ENCODE data around the gene MUCL1.

DNA sequence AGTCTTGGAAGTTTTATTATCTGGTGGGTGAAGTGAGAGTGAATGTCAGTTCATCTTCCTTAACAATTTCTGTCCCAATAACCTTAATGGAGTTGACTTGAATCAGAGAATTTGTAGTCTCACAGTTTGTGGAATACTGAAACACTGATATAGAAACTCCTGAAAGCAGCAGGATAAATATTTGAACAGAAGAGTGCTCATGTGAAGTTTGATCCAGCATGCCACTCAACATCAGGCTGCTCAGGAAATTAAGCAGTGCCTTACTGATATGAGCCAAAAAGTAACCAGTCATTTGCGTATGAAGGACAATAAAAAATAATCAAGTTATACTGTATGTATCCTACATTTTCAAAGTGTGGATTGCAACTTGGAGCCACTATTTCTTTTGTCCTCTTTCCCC is 15.7 kb downstream of the MUCL1 start:
- TF ChIP-seq POLR2AphosphoS5 (IDR thresholded peaks at IDR 0.05) (no peak), POLR2A (IDR thresholded peaks at IDR 0.05) (no peak)
- TF ChIP-seq, protein P1, sequence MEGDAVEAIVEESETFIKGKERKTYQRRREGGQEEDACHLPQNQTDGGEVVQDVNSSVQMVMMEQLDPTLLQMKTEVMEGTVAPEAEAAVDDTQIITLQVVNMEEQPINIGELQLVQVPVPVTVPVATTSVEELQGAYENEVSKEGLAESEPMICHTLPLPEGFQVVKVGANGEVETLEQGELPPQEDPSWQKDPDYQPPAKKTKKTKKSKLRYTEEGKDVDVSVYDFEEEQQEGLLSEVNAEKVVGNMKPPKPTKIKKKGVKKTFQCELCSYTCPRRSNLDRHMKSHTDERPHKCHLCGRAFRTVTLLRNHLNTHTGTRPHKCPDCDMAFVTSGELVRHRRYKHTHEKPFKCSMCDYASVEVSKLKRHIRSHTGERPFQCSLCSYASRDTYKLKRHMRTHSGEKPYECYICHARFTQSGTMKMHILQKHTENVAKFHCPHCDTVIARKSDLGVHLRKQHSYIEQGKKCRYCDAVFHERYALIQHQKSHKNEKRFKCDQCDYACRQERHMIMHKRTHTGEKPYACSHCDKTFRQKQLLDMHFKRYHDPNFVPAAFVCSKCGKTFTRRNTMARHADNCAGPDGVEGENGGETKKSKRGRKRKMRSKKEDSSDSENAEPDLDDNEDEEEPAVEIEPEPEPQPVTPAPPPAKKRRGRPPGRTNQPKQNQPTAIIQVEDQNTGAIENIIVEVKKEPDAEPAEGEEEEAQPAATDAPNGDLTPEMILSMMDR (IDR thresholded peaks at IDR 0.05): no peak

All from suprapubic skin (tissue), 4 donors.